Liver (tissue), 9 donors: ENCODE data around the gene CCIN. TPM values are rescaled to one million over a fixed set of nuclear protein-coding genes. Genes with fewer than 3 reads are reported as not detected.

ENCODE experiments used
- DNase-seq: peaks from one replicate; pipeline ENCODE4 v3.0.0-alpha.2; 2017; ENCODE audit warnings: low spot score
- H3K27ac ChIP-seq, 2 donors: one replicate each; pipeline ENCODE4 v1.7.0; 2013; ENCODE audit warnings: inconsistent platforms in 2 of 2, low read length in 2 of 2, control low read depth in 1 of 2, low read depth in 1 of 2, mild to moderate bottlenecking in 1 of 2
- H3K27me3 ChIP-seq, 4 donors: one replicate each; pipeline versions ENCODE4 v1.6.1 to v1.7.0; 2013; ENCODE audit warnings: low read length in 3 of 4, inconsistent platforms in 1 of 4, mild to moderate bottlenecking in 1 of 4, moderate library complexity in 1 of 4; ENCODE audit not compliant: control insufficient read depth in 4 of 4, insufficient read depth in 4 of 4
- H3K36me3 ChIP-seq, 4 donors: one replicate each; pipeline versions ENCODE4 v1.6.1 to v1.7.0; 2013; ENCODE audit warnings: low read length in 3 of 4, mild to moderate bottlenecking in 3 of 4, low read depth in 1 of 4, moderate library complexity in 1 of 4; ENCODE audit not compliant: control insufficient read depth in 4 of 4, insufficient read depth in 3 of 4
- H3K4me1 ChIP-seq, 4 donors: one replicate each; pipeline versions ENCODE4 v1.6.1 to v1.7.0; 2013; ENCODE audit warnings: low read length in 3 of 4, mild to moderate bottlenecking in 3 of 4, moderate library complexity in 1 of 4; ENCODE audit not compliant: control insufficient read depth in 4 of 4, insufficient read depth in 4 of 4
- H3K4me3 ChIP-seq, 3 donors: one replicate each; pipeline versions ENCODE4 v1.6.1 to v1.7.0; 2013; ENCODE audit warnings: low read length in 3 of 3, control low read depth in 1 of 3, low read depth in 1 of 3, mild to moderate bottlenecking in 1 of 3
- H3K9ac ChIP-seq, 2 donors: one replicate each; pipeline ENCODE4 v1.7.0; 2013; ENCODE audit warnings: low read length in 2 of 2, mild to moderate bottlenecking in 2 of 2, moderate library complexity in 2 of 2, control low read depth in 1 of 2, low read depth in 1 of 2
- H3K9me3 ChIP-seq, 4 donors: one replicate each; pipeline versions ENCODE4 v1.6.1 to v1.7.0; 2013; ENCODE audit warnings: low read length in 3 of 4; ENCODE audit not compliant: control insufficient read depth in 4 of 4
- FOXA1 ChIP-seq: IDR thresholded peaks from 2 replicates; pipeline ENCODE4 v1.6.1; 2016; ENCODE audit warnings: antibody characterized with exemption
- GABPA ChIP-seq, 2 donors: IDR thresholded peaks in 1 of 2; conservative IDR thresholded peaks in 1 of 2; 2 replicates each; pipeline ENCODE4 v1.6.1; 2016; ENCODE audit warnings: antibody characterized with exemption in 2 of 2, mild to moderate bottlenecking in 1 of 2, moderate library complexity in 1 of 2
- HNF4A ChIP-seq, 2 donors: conservative IDR thresholded peaks; 2 replicates each; pipeline ENCODE4 v1.6.1; 2016; ENCODE audit warnings: antibody characterized with exemption in 2 of 2, mild to moderate bottlenecking in 2 of 2
- HNF4G ChIP-seq: IDR thresholded peaks from 2 replicates; pipeline ENCODE4 v1.6.1; 2016; ENCODE audit warnings: antibody characterized with exemption
- JUND ChIP-seq, 2 donors: IDR thresholded peaks; 2 replicates each; pipeline ENCODE4 v1.6.1; 2016; ENCODE audit warnings: antibody characterized with exemption in 2 of 2
- MAX ChIP-seq: IDR thresholded peaks from 2 replicates; pipeline ENCODE4 v1.6.1; 2016; ENCODE audit warnings: antibody characterized with exemption
- RAD21 ChIP-seq, 2 donors: IDR thresholded peaks; 2 replicates each; pipeline ENCODE4 v1.6.1; 2016; ENCODE audit warnings: antibody characterized with exemption in 2 of 2, mild to moderate bottlenecking in 2 of 2
- REST ChIP-seq: IDR thresholded peaks from 2 replicates; pipeline ENCODE4 v1.6.1; 2016; ENCODE audit warnings: antibody characterized with exemption, mild to moderate bottlenecking
- SP1 ChIP-seq: IDR thresholded peaks from 2 replicates; pipeline ENCODE4 v1.6.1; 2018; ENCODE audit warnings: antibody characterized with exemption, mild to moderate bottlenecking
- TAF1 ChIP-seq: conservative IDR thresholded peaks from 2 replicates; pipeline ENCODE4 v1.6.1; 2016; ENCODE audit warnings: antibody characterized with exemption, mild to moderate bottlenecking
- YY1 ChIP-seq: IDR thresholded peaks from 2 replicates; pipeline ENCODE4 v1.6.1; 2016; ENCODE audit warnings: antibody characterized with exemption, mild to moderate bottlenecking
- ZBTB33 ChIP-seq: IDR thresholded peaks from 2 replicates; pipeline ENCODE4 v1.6.1; 2016; ENCODE audit warnings: antibody characterized with exemption
- WGBS: extraction: QIAGEN DNeasy Blood & Tissue Kit; methylation state at CpG from one replicate; pipeline ENCODE4 v1.1.7; 2013; 5-methylcytosine and 5-hydroxymethylcytosine counted together
- polyA plus RNA-seq, 2 donors: library from polyadenylated mRNA; stranded (reverse) in 1 of 2; unstranded in 1 of 2; fragments of 200-250 nt in 1 of 2; fragments of >200 nt in 1 of 2; fragmentation: Nextera tagmentation in 1 of 2; extraction: Ambion mirVana in 1 of 2; gene quantifications; one replicate each; pipeline versions ENCODE4 v1.2.1 to v1.2.3, GENCODE V29; 2013 to 2015
- total RNA-seq, 2 donors: library from RNA; depleted of rRNA; stranded (reverse); fragments of >200 nt; gene quantifications; one replicate each; pipeline ENCODE4 v1.2.3, GENCODE V29; 2014
- donor health status: healthy.
- donor health status: healthy.
- donor health status: healthy.
- donor health status: healthy.
- donor health status: healthy.

Gene CCIN
- total and polyA plus RNA-seq, 4 donors, result not detected

- no peak overlapping the region for H3K9ac ChIP-seq
- H3K27ac ChIP-seq, result no peak overlapping the region
- peaks cover 0 to 2% (median 0%) of the 10 kb centered on the region in 4 donors for H3K36me3 ChIP-seq
- TF ChIP-seq RAD21 (IDR thresholded peaks at IDR 0.05) (no peak), HNF4G (no peak), JUND (IDR thresholded peaks at IDR 0.05) (no peak), MAX (no peak), TAF1 (no peak), FOXA1 (no peak), HNF4A (conservative IDR thresholded peaks at IDR 0.05) (no peak), GABPA (IDR thresholded peaks at IDR 0.05 in 1 of 2, conservative IDR thresholded peaks at IDR 0.05 in 1 of 2) (no peak), ZBTB33 (no peak), YY1 (no peak)
- no peaks in the 10 kb centered on the region for H3K27me3 ChIP-seq
- DNase-seq, result no peak
- H3K9me3 ChIP-seq, result no peaks in the 10 kb centered on the region
- H3K4me3 ChIP-seq, result no peak overlapping the region
- 85% methylated on average over 4 of the region's 4 CpGs for WGBS
- no peaks in the 10 kb centered on the region for H3K4me1 ChIP-seq
Measured at GRCh38 chr9:36120705-36121104, 48.5 kb upstream of the CCIN start.

GRCh38 chr9:36121971-36122370 is 47.2 kb upstream of the CCIN start:
- peaks cover 0 to 2% (median 0%) of the 10 kb centered on the region in 4 donors for H3K36me3 ChIP-seq
- H3K4me1 ChIP-seq, result no peaks in the 10 kb centered on the region
- H3K9me3 ChIP-seq, result no peaks in the 10 kb centered on the region
- 93% methylated on average over 7 of the region's 7 CpGs for WGBS
- no peak for DNase-seq
- H3K9ac ChIP-seq, result no peak overlapping the region
- TF ChIP-seq ZBTB33, result no peak
- TF ChIP-seq YY1, result no peak
- no peak for TF ChIP-seq TAF1
- TF ChIP-seq SP1, result no peak
- TF ChIP-seq REST, result no peak
- H3K4me3 ChIP-seq, result no peak overlapping the region
- no peaks in the 10 kb centered on the region for H3K27me3 ChIP-seq
- H3K27ac ChIP-seq, result no peak overlapping the region
